Embryonic facial prominence (tissue), 1 donor: ENCODE measurements around the gene FOXN3.

Experiments used
- DNase-seq: peaks from one replicate; pipeline ENCODE4 v3.0.0-alpha.2; 2016; ENCODE audit errors: extremely low spot score

Gene FOXN3, protein sequence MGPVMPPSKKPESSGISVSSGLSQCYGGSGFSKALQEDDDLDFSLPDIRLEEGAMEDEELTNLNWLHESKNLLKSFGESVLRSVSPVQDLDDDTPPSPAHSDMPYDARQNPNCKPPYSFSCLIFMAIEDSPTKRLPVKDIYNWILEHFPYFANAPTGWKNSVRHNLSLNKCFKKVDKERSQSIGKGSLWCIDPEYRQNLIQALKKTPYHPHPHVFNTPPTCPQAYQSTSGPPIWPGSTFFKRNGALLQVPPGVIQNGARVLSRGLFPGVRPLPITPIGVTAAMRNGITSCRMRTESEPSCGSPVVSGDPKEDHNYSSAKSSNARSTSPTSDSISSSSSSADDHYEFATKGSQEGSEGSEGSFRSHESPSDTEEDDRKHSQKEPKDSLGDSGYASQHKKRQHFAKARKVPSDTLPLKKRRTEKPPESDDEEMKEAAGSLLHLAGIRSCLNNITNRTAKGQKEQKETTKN

GRCh38 chr14:89417091-89417464, at the start of gene FOXN3:
Gene FOXN3, minus strand, starts transcription at chr14:89417233. Its CDS starts 4,757 bp downstream, at chr14:89412476.
- peak; percentile 92 for DNase-seq

- no peak for DNase-seq
Observed at GRCh38 chr14:89466484-89466883, 49.5 kb upstream of the FOXN3 start.

- no peak for DNase-seq
Observed at GRCh38 chr14:89465876-89466275, 48.8 kb upstream of the FOXN3 start.

GRCh38 chr14:89461256-89461655, 44.2 kb upstream of the FOXN3 start:
- no peak for DNase-seq

DNA sequence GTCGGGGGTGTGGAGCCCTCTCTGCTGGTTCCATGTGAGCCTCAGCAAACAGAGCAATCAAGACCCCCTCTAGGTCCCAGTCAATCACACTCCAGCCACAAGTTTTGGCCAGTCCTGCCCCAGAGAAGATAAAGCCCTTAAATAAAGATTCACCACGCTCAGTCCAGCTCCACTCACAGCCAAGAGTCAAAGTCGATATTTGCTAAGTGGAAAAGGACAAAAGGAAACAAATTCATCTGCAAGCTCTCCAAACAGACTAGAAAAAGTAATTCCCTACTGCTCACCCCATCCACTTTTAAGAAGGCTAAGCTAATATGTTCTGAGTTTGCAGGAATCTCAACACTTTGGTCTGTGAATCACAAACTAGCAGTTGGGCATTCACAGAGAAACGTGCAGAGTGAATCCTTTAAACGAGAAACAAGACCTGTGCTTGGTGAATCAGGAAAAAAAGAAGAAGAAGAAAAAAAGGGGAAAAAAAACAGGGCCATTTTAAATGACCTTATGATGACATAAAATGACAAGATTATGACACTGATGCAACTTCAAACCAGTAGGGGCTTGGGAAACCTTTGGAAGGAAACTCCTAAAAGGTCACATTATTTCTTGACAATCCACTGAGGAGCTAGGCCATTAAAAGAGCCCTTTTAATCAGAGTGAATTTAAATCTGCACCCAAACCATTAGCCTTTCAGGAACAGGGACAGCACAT, 41.8 kb upstream of the FOXN3 start:
- DNase-seq: no peak

- DNase-seq: no peak
Observed at GRCh38 chr14:89457007-89457406, 40.0 kb upstream of the FOXN3 start.

GRCh38 chr14:89455412-89455811, 38.4 kb upstream of the FOXN3 start:
- no peak for DNase-seq

GRCh38 chr14:89454996-89455395, 38.0 kb upstream of the FOXN3 start:
- no peak for DNase-seq

- no peak for DNase-seq
Observed at GRCh38 chr14:89452281-89452680, 35.2 kb upstream of the FOXN3 start.

GRCh38 chr14:89451229-89451628, 34.2 kb upstream of the FOXN3 start:
- DNase-seq: no peak

GRCh38 chr14:89447182-89447944, 30.3 kb upstream of the FOXN3 start:
- no peak for DNase-seq

GRCh38 chr14:89445273-89445973, 28.4 kb upstream of the FOXN3 start:
- DNase-seq: no peak

DNA sequence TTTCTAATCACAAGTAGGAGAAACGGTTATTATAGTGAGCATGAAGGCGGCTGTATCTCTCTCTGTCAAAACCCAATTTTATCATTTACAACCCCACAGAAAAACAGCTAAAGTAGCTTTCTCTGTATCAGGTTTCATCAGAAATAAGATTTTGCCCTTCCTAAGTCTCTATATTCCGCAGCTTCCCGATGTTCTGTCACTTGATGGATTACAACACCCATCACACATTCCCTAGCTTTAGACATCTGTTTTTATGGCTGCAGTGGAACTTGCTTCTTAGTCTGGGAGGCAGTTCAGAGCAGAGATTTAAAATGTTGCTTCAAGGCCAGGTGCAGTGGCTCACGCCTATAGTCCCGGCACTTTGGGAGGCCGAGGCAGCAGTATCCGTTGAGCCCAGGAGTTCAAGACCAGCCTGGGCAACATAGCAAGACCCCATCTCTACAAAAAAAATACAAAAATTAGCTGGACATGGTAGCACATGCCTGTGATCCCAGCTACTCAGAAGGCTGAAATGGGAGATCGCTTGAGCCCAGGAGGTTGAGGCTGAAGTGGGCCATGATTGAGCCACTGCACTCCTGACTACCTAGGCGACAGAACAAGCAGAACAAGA, 27.6 kb upstream of the FOXN3 start:
- DNase-seq: no peak

- DNase-seq: no peak
Observed at GRCh38 chr14:89444044-89444443, 27.0 kb upstream of the FOXN3 start.

GRCh38 chr14:89443042-89443629, 26.1 kb upstream of the FOXN3 start:
- no peak for DNase-seq

DNA sequence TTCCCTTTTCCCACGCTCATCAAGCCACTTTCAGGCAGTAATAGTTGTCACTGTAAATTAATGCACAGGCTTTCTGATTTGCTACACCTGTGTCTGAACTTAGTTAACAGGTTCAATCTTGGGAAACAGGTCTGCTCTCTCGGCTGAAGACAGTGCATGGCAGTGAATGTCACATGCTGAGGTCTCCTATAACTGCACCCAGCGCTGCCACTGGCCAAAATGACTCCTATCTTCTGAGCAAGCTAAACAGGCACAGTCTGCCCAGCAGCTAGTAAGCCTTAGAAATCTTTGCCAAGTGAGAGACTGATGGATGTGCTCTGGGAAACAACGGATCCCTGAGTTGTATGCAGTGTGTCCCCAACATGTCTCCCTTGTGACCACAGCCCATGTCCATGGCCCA, 25.2 kb upstream of the FOXN3 start:
- no peak for DNase-seq

GRCh38 chr14:89440986-89441909, 24.2 kb upstream of the FOXN3 start:
- DNase-seq: no peak

DNA sequence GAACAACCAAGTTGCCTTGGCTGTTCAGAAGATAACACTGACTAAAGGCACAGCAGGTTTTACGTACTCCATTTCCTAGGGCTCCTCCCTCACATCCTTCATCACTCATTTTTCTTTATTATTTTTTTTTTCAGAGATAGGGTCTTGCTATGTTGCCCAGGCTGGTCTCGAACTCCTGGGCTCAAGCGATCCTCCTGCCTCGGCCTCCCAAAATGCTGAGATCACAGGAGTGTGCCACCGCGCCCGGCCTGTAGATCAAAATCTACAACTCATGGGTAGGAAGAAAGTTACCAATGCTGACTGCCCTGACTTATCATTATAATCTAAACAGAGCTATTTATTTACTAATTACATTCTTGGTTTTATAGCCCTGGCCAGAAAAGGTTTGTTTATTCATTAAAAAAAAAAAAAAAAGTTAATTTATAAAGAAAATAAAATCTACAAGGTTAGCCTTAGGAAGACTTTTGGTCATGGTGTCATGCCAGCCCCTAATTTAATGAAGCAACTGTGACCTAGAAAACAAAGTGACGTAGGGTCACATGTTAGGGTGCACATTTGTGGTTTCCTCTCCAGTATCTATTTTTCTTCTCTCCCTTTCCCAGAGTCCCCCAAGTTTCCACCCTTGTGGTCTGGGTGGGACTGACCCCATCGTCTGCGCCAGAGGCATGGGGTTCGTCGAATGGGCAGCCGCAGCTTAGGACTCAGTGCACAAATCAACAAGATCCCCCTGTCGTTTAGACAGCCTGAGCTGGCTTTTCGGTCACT, 19.0 kb upstream of the FOXN3 start:
- no peak for DNase-seq

DNA sequence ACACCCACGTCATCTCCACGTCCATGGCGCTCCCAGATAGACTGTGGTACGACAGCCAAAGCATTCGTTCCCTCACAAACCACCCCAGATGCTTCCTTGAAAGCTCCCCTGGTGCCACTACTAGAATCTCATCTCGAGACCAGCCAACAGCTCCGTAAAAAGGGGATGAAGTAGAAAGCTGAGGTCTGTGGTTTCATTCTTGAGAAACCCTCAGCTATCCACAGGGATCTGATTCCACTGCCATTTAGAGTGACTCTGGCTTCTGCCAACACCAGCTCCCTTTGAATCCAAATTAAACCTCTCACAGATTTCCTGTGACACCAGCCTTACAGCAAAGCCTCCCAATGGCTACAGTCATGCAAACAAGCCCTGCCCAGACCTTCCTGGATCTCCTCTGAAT, 18.5 kb upstream of the FOXN3 start:
- DNase-seq: no peak
